SK-N-SH (cell line): ENCODE data around the gene PLEK2. TPM values are rescaled to one million over a fixed set of nuclear protein-coding genes. Genes with fewer than 3 reads are reported as not detected.

Experiments
- CTCF ChIA-PET: fragments of 300-600, 350-600 bp; formaldehyde crosslinking; extraction: SDS; loops from one replicate; lab custom pipeline; 2021; lab: Yijun Ruan, JAX
- POLR2A ChIA-PET: fragments of 350-600 bp; sonication (Branson Sonifier 250); formaldehyde crosslinking; extraction: SDS; loops from one replicate; lab custom pipeline; 2020; ENCODE audit warnings: antibody characterized with exemption, inconsistent platforms; lab: Yijun Ruan, JAX
- DNase-seq: peaks from one replicate; pipeline ENCODE4 v3.0.0; 2012
- H2AFZ ChIP-seq: fragments of 200-600 bp; sonication (generic); 2 replicates; pipeline ENCODE4 v1.8.1; 2016; ENCODE audit warnings: antibody characterized with exemption, mild to moderate bottlenecking, low read depth
- H3F3A ChIP-seq: fragments of 200-600 bp; sonication (generic); replicated peaks from 2 replicates; pipeline ENCODE3; 2016; ENCODE audit warnings: antibody characterized with exemption, mild to moderate bottlenecking; ENCODE audit not compliant: insufficient read depth
- H3K27ac ChIP-seq, 2 experiments: fragments of 200-500 bp in 1 of 2; fragments of 200-600 bp in 1 of 2; sonication (Bioruptor generic) in 1 of 2; sonication (generic), shearing (Covaris generic) in 1 of 2; 2 replicates each; pipeline versions ENCODE4 v1.5.1 to v1.6.1; 2014 to 2016; ENCODE audit warnings: low read depth in 2 of 2, inconsistent platforms in 1 of 2, low read length in 1 of 2, mild to moderate bottlenecking in 1 of 2, mixed read lengths in 1 of 2
- H3K27me3 ChIP-seq: fragments of 200-600 bp; sonication (generic), shearing (Covaris generic); 2 replicates; pipeline ENCODE4 v1.6.1; 2016; ENCODE audit warnings: mixed run types; ENCODE audit not compliant: insufficient read depth
- H3K36me3 ChIP-seq, 2 experiments: fragments of 200-500 bp in 1 of 2; fragments of 200-600 bp in 1 of 2; sonication (Bioruptor generic) in 1 of 2; sonication (generic) in 1 of 2; replicated peaks in 1 of 2; 2 replicates each; pipeline versions ENCODE3 to v1.5.1; 2014 to 2016; ENCODE audit warnings: low read length in 1 of 2, mild to moderate bottlenecking in 1 of 2; ENCODE audit not compliant: insufficient read depth in 2 of 2, control insufficient read depth in 1 of 2
- H3K4me1 ChIP-seq, 2 experiments: fragments of 200-500 bp in 1 of 2; fragments of 200-600 bp in 1 of 2; sonication (Bioruptor generic) in 1 of 2; sonication (generic), shearing (Covaris generic) in 1 of 2; 2 replicates each; pipeline versions ENCODE4 v1.5.1 to v1.6.1; 2014 to 2016; ENCODE audit warnings: low read depth in 1 of 2, low read length in 1 of 2, mixed run types in 1 of 2; ENCODE audit not compliant: insufficient read depth in 2 of 2, control insufficient read depth in 1 of 2
- H3K4me2 ChIP-seq: fragments of 200-600 bp; sonication (generic), shearing (Covaris generic); 2 replicates; pipeline ENCODE4 v1.6.1; 2017; ENCODE audit warnings: mixed run types
- H3K4me3 ChIP-seq, 2 experiments: fragments of 200-500 bp in 1 of 2; fragments of 200-600 bp in 1 of 2; sonication (Bioruptor generic) in 1 of 2; sonication (generic), shearing (Covaris generic) in 1 of 2; 2 replicates each; pipeline versions ENCODE4 v1.5.1 to v1.8.1; 2014 to 2016; ENCODE audit warnings: low read depth in 2 of 2, inconsistent platforms in 1 of 2, low read length in 1 of 2, mild to moderate bottlenecking in 1 of 2, mixed read lengths in 1 of 2, moderate library complexity in 1 of 2
- H3K79me2 ChIP-seq: fragments of 200-600 bp; sonication (generic); 2 replicates; pipeline ENCODE4 v1.8.1; 2017; ENCODE audit warnings: mild to moderate bottlenecking; ENCODE audit not compliant: insufficient read depth
- H3K9ac ChIP-seq: fragments of 200-600 bp; sonication (generic); 2 replicates; pipeline ENCODE4 v1.6.1; 2017; ENCODE audit warnings: mixed run types
- H3K9me2 ChIP-seq: fragments of 200-600 bp; sonication (generic); 2 replicates; pipeline ENCODE4 v1.6.1; 2017; ENCODE audit warnings: mixed run types
- H3K9me3 ChIP-seq: fragments of 200-600 bp; sonication (generic); 2 replicates; pipeline ENCODE4 v1.6.1; 2017; ENCODE audit warnings: mixed run types, mild to moderate bottlenecking, moderate library complexity
- H4K20me1 ChIP-seq: fragments of 200-600 bp; sonication (generic); 2 replicates; pipeline ENCODE4 v1.6.1; 2017; ENCODE audit warnings: mild to moderate bottlenecking, mixed run types; ENCODE audit not compliant: insufficient read depth
- EZH2phosphoT487 ChIP-seq: fragments of 200-600 bp; sonication (generic); IDR thresholded peaks from 2 replicates; pipeline ENCODE4 v1.6.1; 2017; ENCODE audit warnings: low read depth, mixed run types, mild to moderate bottlenecking, antibody characterized with exemption, moderate library complexity, borderline replicate concordance
- FOSL2 ChIP-seq: IDR thresholded peaks from 2 replicates; pipeline ENCODE4 v1.4.0; 2012; ENCODE audit warnings: low read depth, mild to moderate bottlenecking, moderate library complexity, borderline replicate concordance
- IRF3 ChIP-seq: fragments of 150-350 bp; IDR thresholded peaks from 2 replicates; pipeline ENCODE4 v1.6.1; 2016; ENCODE audit warnings: mild to moderate bottlenecking, low read depth, low read length
- NFIC ChIP-seq: IDR thresholded peaks from 2 replicates; pipeline ENCODE4 v1.4.0; 2012; ENCODE audit warnings: borderline replicate concordance
- PBX3 ChIP-seq: IDR thresholded peaks from 2 replicates; pipeline ENCODE4; 2012
- RCOR1 ChIP-seq: fragments of 150-350 bp; IDR thresholded peaks from 2 replicates; pipeline ENCODE4 v1.6.1; 2017; ENCODE audit warnings: antibody characterized with exemption, low read length
- RFX5 ChIP-seq: IDR thresholded peaks from 2 replicates; pipeline ENCODE4 v1.6.1; 2012; ENCODE audit warnings: mild to moderate bottlenecking, improper control_type of control experiment, low read length
- SIN3A ChIP-seq: IDR thresholded peaks from 2 replicates; pipeline ENCODE4 v1.6.1; 2012; ENCODE audit warnings: low read depth, mild to moderate bottlenecking, low read length, moderate library complexity, borderline replicate concordance
- TAF1 ChIP-seq: IDR thresholded peaks from 2 replicates; pipeline ENCODE4 v1.6.1; 2012; ENCODE audit warnings: low read depth, mild to moderate bottlenecking, low read length, moderate library complexity, borderline replicate concordance
- TCF12 ChIP-seq: IDR thresholded peaks from 2 replicates; pipeline ENCODE4 v1.4.0; 2012
- USF1 ChIP-seq: IDR thresholded peaks from 2 replicates; pipeline ENCODE4 v1.4.0; 2012; ENCODE audit warnings: low read depth, borderline replicate concordance
- USF2 ChIP-seq: fragments of 150-350 bp; IDR thresholded peaks from 2 replicates; pipeline ENCODE4 v1.6.1; 2017; ENCODE audit warnings: antibody characterized with exemption, low read length, low read depth, borderline replicate concordance
- WGBS: methylation state at CpG from one replicate; pipeline ENCODE4 v1.1.6; 2017; ENCODE audit warnings: low lambda C conversion rate; 5-methylcytosine and 5-hydroxymethylcytosine counted together
- polyA plus RNA-seq, 3 experiments: library from polyadenylated mRNA; depleted of rRNA; stranded (reverse); fragments of >200 nt; gene quantifications; 2 replicates each; pipeline ENCODE4 v1.2.3, GENCODE V29; 2012
- TF ChIP-seq, protein P1 (sequence below): IDR thresholded peaks from 2 replicates; pipeline ENCODE4 v1.6.1; 2012; ENCODE audit warnings: mild to moderate bottlenecking, low read depth, low read length, moderate library complexity
- TF ChIP-seq, protein P2 (sequence below): IDR thresholded peaks from 2 replicates; pipeline ENCODE4 v1.4.0; 2012; ENCODE audit warnings: low read depth

Gene PLEK2
- polyA plus RNA-seq, 1 of the 3 experiments (the other 2 are of a cell fraction): 0.56 TPM

GRCh38 chr14:67352055-67352454, 59.9 kb downstream of the PLEK2 start:
- ChIA-PET POLR2A (no interaction called here), CTCF (no interaction called here)
- Histone ChIP-seq H4K20me1 (peaks cover 13% of the 10 kb centered on the region; the same call in 1 of the 2 replicates), H3K4me2 (no peak overlapping the region), H2AFZ (no peak overlapping the region), H3K27me3 (no peaks in the 10 kb centered on the region), H3K36me3 (peaks cover 30 to 50% of the 10 kb centered on the region in 2 experiments), H3K4me1 (peaks cover 0 to 2% of the 10 kb centered on the region in 2 experiments; a peak in 2 of 4 replicates), H3F3A (no peaks in the 10 kb centered on the region), H3K9ac (no peak overlapping the region), H3K9me3 (no peaks in the 10 kb centered on the region), H3K27ac (no peak overlapping the region), H3K79me2 (peaks cover 74% of the 10 kb centered on the region), H3K4me3 (no peak overlapping the region), H3K9me2 (no peaks in the 10 kb centered on the region)
- WGBS: 95% methylated on average over 5 of the region's 5 CpGs
- TF ChIP-seq, protein P1, sequence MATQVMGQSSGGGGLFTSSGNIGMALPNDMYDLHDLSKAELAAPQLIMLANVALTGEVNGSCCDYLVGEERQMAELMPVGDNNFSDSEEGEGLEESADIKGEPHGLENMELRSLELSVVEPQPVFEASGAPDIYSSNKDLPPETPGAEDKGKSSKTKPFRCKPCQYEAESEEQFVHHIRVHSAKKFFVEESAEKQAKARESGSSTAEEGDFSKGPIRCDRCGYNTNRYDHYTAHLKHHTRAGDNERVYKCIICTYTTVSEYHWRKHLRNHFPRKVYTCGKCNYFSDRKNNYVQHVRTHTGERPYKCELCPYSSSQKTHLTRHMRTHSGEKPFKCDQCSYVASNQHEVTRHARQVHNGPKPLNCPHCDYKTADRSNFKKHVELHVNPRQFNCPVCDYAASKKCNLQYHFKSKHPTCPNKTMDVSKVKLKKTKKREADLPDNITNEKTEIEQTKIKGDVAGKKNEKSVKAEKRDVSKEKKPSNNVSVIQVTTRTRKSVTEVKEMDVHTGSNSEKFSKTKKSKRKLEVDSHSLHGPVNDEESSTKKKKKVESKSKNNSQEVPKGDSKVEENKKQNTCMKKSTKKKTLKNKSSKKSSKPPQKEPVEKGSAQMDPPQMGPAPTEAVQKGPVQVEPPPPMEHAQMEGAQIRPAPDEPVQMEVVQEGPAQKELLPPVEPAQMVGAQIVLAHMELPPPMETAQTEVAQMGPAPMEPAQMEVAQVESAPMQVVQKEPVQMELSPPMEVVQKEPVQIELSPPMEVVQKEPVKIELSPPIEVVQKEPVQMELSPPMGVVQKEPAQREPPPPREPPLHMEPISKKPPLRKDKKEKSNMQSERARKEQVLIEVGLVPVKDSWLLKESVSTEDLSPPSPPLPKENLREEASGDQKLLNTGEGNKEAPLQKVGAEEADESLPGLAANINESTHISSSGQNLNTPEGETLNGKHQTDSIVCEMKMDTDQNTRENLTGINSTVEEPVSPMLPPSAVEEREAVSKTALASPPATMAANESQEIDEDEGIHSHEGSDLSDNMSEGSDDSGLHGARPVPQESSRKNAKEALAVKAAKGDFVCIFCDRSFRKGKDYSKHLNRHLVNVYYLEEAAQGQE: no peak
- no peak for TF ChIP-seq RFX5
- TF ChIP-seq EZH2phosphoT487: no peak
- no peak for TF ChIP-seq RCOR1
- TF ChIP-seq USF2: no peak
- TF ChIP-seq, protein P2, sequence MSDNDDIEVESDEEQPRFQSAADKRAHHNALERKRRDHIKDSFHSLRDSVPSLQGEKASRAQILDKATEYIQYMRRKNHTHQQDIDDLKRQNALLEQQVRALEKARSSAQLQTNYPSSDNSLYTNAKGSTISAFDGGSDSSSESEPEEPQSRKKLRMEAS: no peak
- TF ChIP-seq FOSL2: no peak
- no peak for DNase-seq

DNA sequence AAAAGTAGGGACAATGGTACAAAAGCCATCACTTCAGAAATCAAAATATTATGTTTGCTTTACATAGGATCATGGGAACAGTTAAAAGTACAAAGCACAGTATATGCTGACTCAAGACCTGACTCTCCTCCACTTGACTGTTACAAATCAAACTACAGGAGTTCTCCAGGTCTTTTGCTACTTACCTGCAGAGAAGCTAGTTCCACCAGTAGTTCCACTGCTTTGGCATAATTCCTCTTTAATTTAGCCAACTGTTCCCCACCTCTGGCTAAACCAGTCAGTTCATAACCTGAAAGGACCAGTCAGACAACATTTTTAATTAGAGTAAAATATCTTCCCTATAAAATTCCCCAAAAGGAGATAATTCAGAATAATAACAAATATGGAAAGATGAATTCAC, 66.4 kb downstream of the PLEK2 start:
- Histone ChIP-seq H3K27ac (no peak overlapping the region), H2AFZ (no peak overlapping the region), H3K9me3 (no peaks in the 10 kb centered on the region), H3K4me3 (no peak overlapping the region), H3K36me3 (peaks cover 42 to 66% of the 10 kb centered on the region in 2 experiments), H3K79me2 (peaks cover 11% of the 10 kb centered on the region; the same call in 1 of the 2 replicates), H3F3A (peaks cover 17% of the 10 kb centered on the region), H4K20me1 (no peaks in the 10 kb centered on the region), H3K9ac (no peak overlapping the region), H3K4me1 (no peaks in the 10 kb centered on the region), H3K27me3 (no peaks in the 10 kb centered on the region), H3K9me2 (no peaks in the 10 kb centered on the region), H3K4me2 (no peak overlapping the region)
- TF ChIP-seq TCF12 (no peak), PBX3 (no peak), USF1 (no peak), RCOR1 (no peak), TAF1 (no peak), SIN3A (no peak), IRF3 (no peak), NFIC (no peak)
- TF ChIP-seq, protein P2: no peak
- POLR2A ChIA-PET: no interaction called here
- DNase-seq: no peak
- CTCF ChIA-PET: interaction anchor here (0.7 to 1.2 kb wide), 2 partner anchors 14 to 60 kb away, joined by 4 to 5 read pairs; partner anchors contain the start of gene ATP6V1D
